Right lobe of liver (tissue), 6 donors: ENCODE results near the gene MYOF. TPM values are rescaled to one million over a fixed set of nuclear protein-coding genes. Genes with fewer than 3 reads are reported as not detected.

ENCODE experiments used
- ATAC-seq, 4 donors: fragments of 200-7000 bp; cut with Tn5 transposase; one replicate each; pipeline ENCODE4 v1.9.1; 2020; ENCODE audit warnings: mild to moderate bottlenecking in 4 of 4, moderate library complexity in 4 of 4
- DNase-seq, 3 donors: peaks; one replicate each; pipeline ENCODE4 v3.0.0-alpha.2; 2020
- H3K27ac ChIP-seq, 3 donors: fragments of 200-600 bp; one replicate each; pipeline ENCODE4 v1.8.0; 2022
- H3K27me3 ChIP-seq, 2 donors: fragments of 200-600 bp; one replicate each; pipeline ENCODE4 v1.8.0; 2022
- H3K36me3 ChIP-seq, 4 donors: fragments of 200-600 bp; sonication (generic) in 1 of 4; one replicate each; pipeline versions ENCODE4 v1.5.1 to v1.8.0; 2017 to 2022; ENCODE audit warnings: control low read depth in 1 of 4
- H3K4me1 ChIP-seq, 4 donors: fragments of 200-600 bp; sonication (generic) in 1 of 4; one replicate each; pipeline versions ENCODE4 v1.5.1 to v1.8.0; 2017 to 2022; ENCODE audit warnings: control low read depth in 1 of 4
- H3K4me3 ChIP-seq, 3 donors: fragments of 200-600 bp; one replicate each; pipeline ENCODE4 v1.8.0; 2022
- H3K9me3 ChIP-seq, 4 donors: fragments of 200-600 bp; sonication (generic) in 1 of 4; one replicate each; pipeline versions ENCODE4 v1.5.1 to v1.8.0; 2017 to 2022; ENCODE audit warnings: control low read depth in 1 of 4
- CTCF ChIP-seq, 4 donors: fragments of 200-600 bp in 3 of 4; fragments of 450-650 bp in 1 of 4; IDR thresholded peaks; one replicate each; pipeline versions ENCODE4 v1.5.1 to v1.8.0; 2016 to 2022; ENCODE audit warnings: antibody characterized with exemption in 4 of 4, mild to moderate bottlenecking in 2 of 4
- POLR2A ChIP-seq: fragments of 450-650 bp; IDR thresholded peaks from one replicate; pipeline ENCODE4 v1.6.1; 2017; ENCODE audit warnings: antibody characterized with exemption, mild to moderate bottlenecking
- WGBS: methylation state at CpG from one replicate; pipeline ENCODE4 v1.1.6; 2018; ENCODE audit warnings: low coverage, low lambda C conversion rate; ENCODE audit not compliant: insufficient coverage; ENCODE audit errors: missing lambda C conversion rate; 5-methylcytosine and 5-hydroxymethylcytosine counted together
- intact Hi-C, 2 donors: fragments of 100-400 bp; cut with DNase I; formaldehyde crosslinking; loops; one replicate each; pipeline versions ENCODE4 v1.11.2 to v1.14.1; 2022
- total RNA-seq, 6 experiments: library from RNA; depleted of rRNA in 2 of 6; stranded (reverse); fragments of >200 nt in 2 of 6; fragmentation: NEBNext Ultra II Directional in 3 of 6; extraction: Animal tissue kit (Norgen Biotek cat#: 25700) in 3 of 6; gene quantifications; one replicate each; pipeline versions ENCODE4 v1.1.0 to v1.2.4, GENCODE V29; 2016 to 2023
- donor health status: DM: no; HTN: yes; CAD: no.
- donor health status: DM: no; HTN: no; CAD: no.
- donor health status: DM: no; HTN: no; CAD: no.
- donor health status: DM: no; HTN: yes; CAD: no.
- donor health status: DM: no; HTN: yes; CAD: no.

The MYOF gene
- total RNA-seq, 6 experiments from 2014 or later: 1.9 to 14.6 (median 3.2) TPM

GRCh38 chr10:93437946-93438612 is 44.1 kb downstream of the MYOF start:
- H3K9me3 ChIP-seq: no peaks in the 10 kb centered on the region
- WGBS: 63% methylated on average over 13 of the region's 19 CpGs
- no peaks in the 10 kb centered on the region for H3K27me3 ChIP-seq
- H3K4me1 ChIP-seq: peaks cover 0 to 3% (median 0%) of the 10 kb centered on the region in 4 donors
- intact Hi-C loops: no loop called here
- ATAC-seq (no peak), DNase-seq (no peak)
- H3K4me3 ChIP-seq: no peak overlapping the region
- H3K36me3 ChIP-seq: no peaks in the 10 kb centered on the region
- TF ChIP-seq POLR2A (no peak), CTCF (IDR thresholded peaks at IDR 0.05) (no peak)
- peak overlapping the region; percentile 62 to 87 (median 65) for H3K27ac ChIP-seq

- Histone ChIP-seq H3K4me1 (peaks cover 0 to 3% (median 0%) of the 10 kb centered on the region in 4 donors), H3K9me3 (no peaks in the 10 kb centered on the region), H3K27ac (peak overlapping the region; percentile 62 to 87 (median 65)), H3K36me3 (no peaks in the 10 kb centered on the region), H3K27me3 (no peaks in the 10 kb centered on the region), H3K4me3 (no peak overlapping the region)
- ATAC-seq (peak; percentile 64 to 73 (median 68)), DNase-seq (peak in 1 of 3 donors; percentile 31)
- TF ChIP-seq POLR2A (no peak), CTCF (IDR thresholded peaks at IDR 0.05) (no peak)
- WGBS: 50% methylated on average over 13 of the region's 18 CpGs
- intact Hi-C loops: no loop called here
Measured at GRCh38 chr10:93437086-93437945, 44.8 kb downstream of the MYOF start.

GRCh38 chr10:93436591-93437085 is 45.5 kb downstream of the MYOF start:
- WGBS: 50% methylated on average over 4 of the region's 4 CpGs
- no peaks in the 10 kb centered on the region for H3K36me3 ChIP-seq
- H3K9me3 ChIP-seq: no peaks in the 10 kb centered on the region
- no peaks in the 10 kb centered on the region for H3K4me1 ChIP-seq
- DNase-seq (no peak), ATAC-seq (peak; percentile 31 to 43 (median 38))
- no peaks in the 10 kb centered on the region for H3K27me3 ChIP-seq
- intact Hi-C loops: no loop called here
- no peak overlapping the region for H3K4me3 ChIP-seq
- no peak for TF ChIP-seq POLR2A
- no peak for TF ChIP-seq CTCF (IDR thresholded peaks at IDR 0.05)
- peak overlapping the region; percentile 48 to 74 (median 58) for H3K27ac ChIP-seq

GRCh38 chr10:93435621-93436397 is 46.3 kb downstream of the MYOF start:
- no peaks in the 10 kb centered on the region for H3K4me1 ChIP-seq
- ATAC-seq: peak in 3 of 4 donors; percentile 30 to 53 (median 47)
- no peaks in the 10 kb centered on the region for H3K27me3 ChIP-seq
- WGBS: 63% methylated on average over 5 of the region's 5 CpGs
- no peaks in the 10 kb centered on the region for H3K9me3 ChIP-seq
- TF ChIP-seq POLR2A: no peak
- TF ChIP-seq CTCF (IDR thresholded peaks at IDR 0.05): no peak
- intact Hi-C loops: no loop called here
- DNase-seq: no peak
- peak overlapping the region; percentile 35 to 74 (median 50) for H3K27ac ChIP-seq
- H3K4me3 ChIP-seq: no peak overlapping the region
- H3K36me3 ChIP-seq: no peaks in the 10 kb centered on the region
